A549 (cell line): ENCODE results near the gene NTM. TPM values are rescaled to one million over a fixed set of nuclear protein-coding genes. Genes with fewer than 3 reads are reported as not detected.

ENCODE experiments used
- ATAC-seq, 2 experiments: fragments of 200-7000 bp in 1 of 2; fragments of >200 bp in 1 of 2; cut with Nextera tagmentation in 1 of 2; cut with Tn5 transposase in 1 of 2; 3 replicates each; pipeline versions ENCODE4 v1.8.0 to v1.9.1; 2018 to 2020; ENCODE audit warnings: mild to moderate bottlenecking in 1 of 2, moderate library complexity in 1 of 2
- CTCF ChIA-PET: fragments of 300-600 bp; sonication (Branson Sonifier 250); formaldehyde crosslinking; extraction: SDS; loops from one replicate; lab custom pipeline; 2021; ENCODE audit warnings: antibody characterized with exemption, inconsistent platforms; lab: Yijun Ruan, JAX
- POLR2A ChIA-PET: fragments of 350-600 bp; formaldehyde crosslinking; extraction: SDS; loops from one replicate; lab custom pipeline; 2021; ENCODE audit warnings: antibody characterized with exemption, inconsistent platforms; lab: Yijun Ruan, JAX
- DNase-seq, 2 experiments: peaks; one replicate each; pipeline versions ENCODE4 v3.0.0 to v3.0.0-alpha.2; 2011 to 2016; ENCODE audit warnings: low read depth in 1 of 2, low spot score in 1 of 2
- FAIRE-seq: peaks from 2 replicates; lab custom pipeline; 2011; peaks lifted over from hg19 to GRCh38; lab: Jason Lieb, UNC
- H3K27ac ChIP-seq, 2 experiments: fragments of >200 bp; sonication (Bioruptor Twin); formaldehyde crosslinking; 3 replicates each; pipeline ENCODE4 v1.5.1; 2016 to 2017
- H3K4me1 ChIP-seq: fragments of >200 bp; sonication (Bioruptor Twin); formaldehyde crosslinking; 3 replicates; pipeline ENCODE4 v1.6.1; 2016
- H3K4me2 ChIP-seq: fragments of >200 bp; sonication (Bioruptor Twin); formaldehyde crosslinking; 3 replicates; pipeline ENCODE4 v1.6.1; 2016
- H3K4me3 ChIP-seq: fragments of >200 bp; sonication (Bioruptor Twin); formaldehyde crosslinking; 3 replicates; pipeline ENCODE4 v1.5.1; 2016
- H3K9me3 ChIP-seq: fragments of >200 bp; sonication (Bioruptor Twin); formaldehyde crosslinking; 3 replicates; pipeline ENCODE4 v1.6.1; 2016
- CBX8 ChIP-seq: fragments of 200-600 bp; sonication (generic); IDR thresholded peaks from 2 replicates; pipeline ENCODE4 v1.6.1; 2016
- CEBPB ChIP-seq, 2 experiments: fragments of >200 bp in 1 of 2; sonication (Bioruptor Twin) in 1 of 2; formaldehyde crosslinking in 1 of 2; IDR thresholded peaks; 2 replicates each; pipeline ENCODE4 v1.6.1; 2012 to 2016
- CHD2 ChIP-seq: fragments of 150-350 bp; IDR thresholded peaks from 2 replicates; pipeline ENCODE4 v1.6.1; 2014; ENCODE audit warnings: low read length; ENCODE audit not compliant: partially characterized antibody
- CTCF ChIP-seq: fragments of >200 bp; sonication (Bioruptor Twin); formaldehyde crosslinking; IDR thresholded peaks from 3 replicates; pipeline ENCODE4 v1.5.1; 2016
- EHMT2 ChIP-seq: fragments of 200-600 bp; sonication (generic); IDR thresholded peaks from 2 replicates; pipeline ENCODE4 v1.6.1; 2016; ENCODE audit warnings: antibody characterized with exemption, low read depth, mild to moderate bottlenecking, moderate library complexity
- ELK1 ChIP-seq: fragments of 150-350 bp; IDR thresholded peaks from 2 replicates; pipeline ENCODE4 v1.6.1; 2014; ENCODE audit warnings: low read depth, mild to moderate bottlenecking, low read length
- FOSB ChIP-seq: fragments of 250-450 bp; sonication (Bioruptor Pico); IDR thresholded peaks from 2 replicates; pipeline ENCODE4 v1.5.0; 2020; ENCODE audit warnings: mild to moderate bottlenecking, moderate library complexity
- FOXS1 ChIP-seq: fragments of 250-450 bp; sonication (Bioruptor Pico); IDR thresholded peaks from 2 replicates; pipeline ENCODE4 v1.5.0; 2020; ENCODE audit warnings: mild to moderate bottlenecking, moderate library complexity
- GATA3 ChIP-seq: IDR thresholded peaks from 2 replicates; pipeline ENCODE4 v1.6.1; 2012; ENCODE audit warnings: borderline replicate concordance
- HOXB5 ChIP-seq: fragments of 250-450 bp; sonication (Bioruptor Pico); IDR thresholded peaks from 2 replicates; pipeline ENCODE4 v1.5.0; 2020; ENCODE audit warnings: mild to moderate bottlenecking, moderate library complexity
- KDM1A ChIP-seq: fragments of 200-600 bp; sonication (generic); IDR thresholded peaks from 2 replicates; pipeline ENCODE4 v1.6.1; 2016; ENCODE audit warnings: low read depth, mild to moderate bottlenecking
- KDM5A ChIP-seq: fragments of 200-600 bp; sonication (generic); IDR thresholded peaks from 2 replicates; pipeline ENCODE4 v1.6.1; 2016; ENCODE audit warnings: antibody characterized with exemption, mild to moderate bottlenecking
- MAX ChIP-seq: IDR thresholded peaks from 2 replicates; pipeline ENCODE4 v1.6.1; 2012
- MAZ ChIP-seq: fragments of 150-350 bp; IDR thresholded peaks from 2 replicates; pipeline ENCODE4 v1.6.1; 2014; ENCODE audit warnings: antibody characterized with exemption, low read depth, low read length, borderline replicate concordance
- MYC ChIP-seq: IDR thresholded peaks from 2 replicates; pipeline ENCODE4 v1.6.1; 2012; ENCODE audit warnings: mild to moderate bottlenecking, inconsistent platforms, low read length, improper control_type of control experiment, borderline replicate concordance
- NPAS2 ChIP-seq: fragments of 250-450 bp; sonication (Bioruptor Pico); IDR thresholded peaks from 2 replicates; pipeline ENCODE4 v1.8.0; 2022; ENCODE audit warnings: mild to moderate bottlenecking, moderate library complexity, borderline replicate concordance
- RCOR1 ChIP-seq: fragments of 150-350 bp; IDR thresholded peaks from 2 replicates; pipeline ENCODE4 v1.6.1; 2014; ENCODE audit warnings: antibody characterized with exemption, low read length, low read depth
- REST ChIP-seq: fragments of 200-600 bp; sonication (generic); IDR thresholded peaks from 2 replicates; pipeline ENCODE4 v1.6.1; 2016; ENCODE audit warnings: antibody characterized with exemption, mild to moderate bottlenecking, moderate library complexity
- RNF2 ChIP-seq: fragments of 200-600 bp; sonication (generic); IDR thresholded peaks from 2 replicates; pipeline ENCODE4 v1.6.1; 2016; ENCODE audit warnings: low read depth, mild to moderate bottlenecking, antibody characterized with exemption, moderate library complexity, borderline replicate concordance
- TP53 ChIP-seq: fragments of 250-450 bp; sonication (Bioruptor Pico); IDR thresholded peaks from 2 replicates; pipeline ENCODE4 v1.5.0; 2021; ENCODE audit warnings: mild to moderate bottlenecking, moderate library complexity
- USF2 ChIP-seq: fragments of 450-650 bp; IDR thresholded peaks from 2 replicates; pipeline ENCODE4 v1.6.1; 2014; ENCODE audit warnings: antibody characterized with exemption
- ZC3H11A ChIP-seq: fragments of 450-650 bp; IDR thresholded peaks from 2 replicates; pipeline ENCODE4 v1.6.1; 2014; ENCODE audit warnings: antibody characterized with exemption, mild to moderate bottlenecking
- ZFP36 ChIP-seq: fragments of 450-650 bp; IDR thresholded peaks from 2 replicates; pipeline ENCODE4 v1.6.1; 2014; ENCODE audit warnings: borderline replicate concordance; ENCODE audit not compliant: partially characterized antibody
- ZNF302 ChIP-seq: fragments of 250-450 bp; sonication (Bioruptor Pico); IDR thresholded peaks from 2 replicates; pipeline ENCODE4 v1.9.0; 2021; ENCODE audit warnings: inconsistent platforms, mild to moderate bottlenecking, moderate library complexity
- ZSCAN20 ChIP-seq: fragments of 250-450 bp; sonication (Bioruptor Pico); IDR thresholded peaks from 2 replicates; pipeline ENCODE4 v1.8.0; 2022; ENCODE audit warnings: mild to moderate bottlenecking, moderate library complexity
- WGBS: methylation state at CpG from one replicate; pipeline ENCODE4 v1.1.6; 2017; ENCODE audit errors: missing lambda C conversion rate; 5-methylcytosine and 5-hydroxymethylcytosine counted together
- polyA plus RNA-seq, 4 experiments: library from polyadenylated mRNA; depleted of rRNA in 3 of 4; stranded (reverse); fragments of >200 nt; fragmentation: RNase III in 1 of 4; extraction: RNeasy Plus Mini Kit Qiagen cat#74134 plus additional on column Dnase treatment in 1 of 4; gene quantifications; 2 replicates in 3 of 4; 3 replicates in 1 of 4; pipeline ENCODE4 v1.2.3, GENCODE V29; 2011 to 2017

The NTM gene
- polyA plus RNA-seq, 2 of the 4 experiments (the other 2 are of a cell fraction) = not detected

DNA sequence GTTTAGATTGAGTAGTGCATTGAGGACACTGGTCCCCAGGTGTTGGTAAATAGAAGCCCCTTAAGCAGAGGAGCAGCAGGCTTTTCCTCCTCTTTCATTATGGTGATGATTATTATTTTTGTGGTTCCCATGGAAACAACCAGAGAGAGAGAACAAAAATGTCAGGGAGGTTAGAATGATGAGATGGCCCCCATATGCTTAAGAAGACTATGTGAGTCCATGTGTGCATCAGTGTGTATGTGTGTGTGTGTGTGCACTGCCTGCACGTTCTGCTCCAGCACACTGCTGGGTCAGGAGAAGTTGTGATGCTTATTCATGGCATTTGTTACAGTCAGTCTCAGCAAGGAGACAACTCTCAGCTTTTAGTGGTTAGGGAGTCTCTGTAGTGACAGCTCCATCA, 724.2 kb downstream of the NTM start:
- Histone ChIP-seq H3K4me3 (no peak overlapping the region), H3K27ac (no peak overlapping the region)
- CTCF ChIA-PET = no interaction called here
- TF ChIP-seq KDM5A (no peak), CBX8 (no peak), ELK1 (no peak), FOSB (no peak), FOXS1 (no peak), RCOR1 (no peak), GATA3 (no peak), KDM1A (no peak), ZSCAN20 (CRISPR knock-in tag) (no peak), CHD2 (no peak), RNF2 (no peak), MAZ (no peak), REST (no peak)
- TF ChIP-seq, all 56 proteins: peak for 0
- no peaks in the 10 kb centered on the region for H3K9me3 ChIP-seq
- POLR2A ChIA-PET = no interaction called here
- no peaks in the 10 kb centered on the region for H3K4me1 ChIP-seq
- DNase-seq (no peak), FAIRE-seq (no peak), ATAC-seq (no peak)
- no peak overlapping the region for H3K4me2 ChIP-seq
- 0% methylated on average over 1 of the region's 1 CpG for WGBS

- ATAC-seq = no peak
- ChIA-PET POLR2A (no interaction called here), CTCF (no interaction called here)
- H3K4me3 ChIP-seq = no peak overlapping the region
- TF ChIP-seq NPAS2 (CRISPR knock-in tag) (no peak), CBX8 (no peak), MAX (no peak), TP53 (CRISPR knock-in tag) (no peak)
- no peak overlapping the region for H3K4me2 ChIP-seq
- no peaks in the 10 kb centered on the region for H3K9me3 ChIP-seq
- no peak overlapping the region for H3K27ac ChIP-seq
- no peak for FAIRE-seq
- no peak for DNase-seq
- 19% methylated on average over 12 of the region's 13 CpGs for WGBS
- no peaks in the 10 kb centered on the region for H3K4me1 ChIP-seq
These were observed 725.1 kb downstream of the NTM start for GRCh38 chr11:132095230-132096131.

- Histone ChIP-seq H3K9me3 (no peaks in the 10 kb centered on the region), H3K4me1 (no peaks in the 10 kb centered on the region), H3K27ac (no peak overlapping the region), H3K4me3 (no peak overlapping the region), H3K4me2 (no peak overlapping the region)
- ATAC-seq (no peak), FAIRE-seq (no peak), DNase-seq (no peak)
- POLR2A ChIA-PET = no interaction called here
- 0% methylated on average over 9 of the region's 11 CpGs for WGBS
- CTCF ChIA-PET = no interaction called here
- TF ChIP-seq ZFP36 (no peak), USF2 (no peak), TP53 (CRISPR knock-in tag) (no peak), HOXB5 (CRISPR knock-in tag) (no peak), ZC3H11A (no peak), MYC (no peak), ZNF302 (no peak), CBX8 (no peak), CHD2 (no peak), EHMT2 (no peak), CEBPB (IDR thresholded peaks at IDR 0.05) (no peak), FOXS1 (no peak), CTCF (no peak)
These were observed 725.9 kb downstream of the NTM start for GRCh38 chr11:132096132-132096825.
